HUES6 (cell line): ENCODE data around the gene MAN1A1.

ENCODE experiments used
- H3K27ac ChIP-seq: 2 replicates; pipeline ENCODE4 v1.7.0; 2013; ENCODE audit warnings: low read depth, mild to moderate bottlenecking, low read length, inconsistent platforms
- H3K27me3 ChIP-seq: 2 replicates; pipeline ENCODE4 v1.6.1; 2013; ENCODE audit warnings: low read length; ENCODE audit not compliant: control insufficient read depth, insufficient read depth
- H3K36me3 ChIP-seq: 2 replicates; pipeline ENCODE4 v1.6.1; 2013; ENCODE audit warnings: low read length; ENCODE audit not compliant: control insufficient read depth, insufficient read depth
- H3K4me1 ChIP-seq: 2 replicates; pipeline ENCODE4 v1.6.1; 2013; ENCODE audit warnings: low read length; ENCODE audit not compliant: control insufficient read depth, insufficient read depth
- H3K4me3 ChIP-seq: 2 replicates; pipeline ENCODE4 v1.5.1; 2013; ENCODE audit warnings: low read depth, low read length
- H3K9ac ChIP-seq: one replicate; pipeline ENCODE4 v1.6.1; 2013; ENCODE audit warnings: mild to moderate bottlenecking, low read length
- H3K9me3 ChIP-seq: 2 replicates; pipeline ENCODE4 v1.6.1; 2013; ENCODE audit warnings: low read depth, low read length; ENCODE audit not compliant: control insufficient read depth, insufficient read depth

The MAN1A1 gene

DNA sequence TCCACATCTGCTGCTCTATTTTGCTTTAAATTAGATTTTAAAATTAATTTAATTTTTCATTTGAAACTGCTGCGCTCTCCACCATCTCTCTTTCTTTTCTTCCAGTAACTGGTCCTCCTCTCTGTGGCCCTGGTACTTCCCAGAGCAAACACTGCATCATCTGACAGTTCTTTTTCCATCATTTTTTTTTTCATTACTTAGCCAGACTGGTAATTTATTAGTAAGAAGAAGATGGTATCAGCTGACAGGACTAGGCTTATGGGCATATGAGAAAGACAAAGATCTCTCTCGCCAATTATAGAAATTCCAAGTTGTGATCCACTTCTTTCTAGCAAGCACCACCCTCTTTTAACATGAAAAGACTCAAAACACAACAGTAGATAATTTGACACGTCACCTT is 197.4 kb downstream of the MAN1A1 start:
- Histone ChIP-seq H3K9me3 (no peaks in the 10 kb centered on the region), H3K27me3 (no peaks in the 10 kb centered on the region), H3K36me3 (no peaks in the 10 kb centered on the region), H3K4me1 (peaks cover 7% of the 10 kb centered on the region; the same call in 1 of the 2 replicates), H3K27ac (no peak overlapping the region), H3K4me3 (no peak overlapping the region), H3K9ac (no peak overlapping the region)

DNA sequence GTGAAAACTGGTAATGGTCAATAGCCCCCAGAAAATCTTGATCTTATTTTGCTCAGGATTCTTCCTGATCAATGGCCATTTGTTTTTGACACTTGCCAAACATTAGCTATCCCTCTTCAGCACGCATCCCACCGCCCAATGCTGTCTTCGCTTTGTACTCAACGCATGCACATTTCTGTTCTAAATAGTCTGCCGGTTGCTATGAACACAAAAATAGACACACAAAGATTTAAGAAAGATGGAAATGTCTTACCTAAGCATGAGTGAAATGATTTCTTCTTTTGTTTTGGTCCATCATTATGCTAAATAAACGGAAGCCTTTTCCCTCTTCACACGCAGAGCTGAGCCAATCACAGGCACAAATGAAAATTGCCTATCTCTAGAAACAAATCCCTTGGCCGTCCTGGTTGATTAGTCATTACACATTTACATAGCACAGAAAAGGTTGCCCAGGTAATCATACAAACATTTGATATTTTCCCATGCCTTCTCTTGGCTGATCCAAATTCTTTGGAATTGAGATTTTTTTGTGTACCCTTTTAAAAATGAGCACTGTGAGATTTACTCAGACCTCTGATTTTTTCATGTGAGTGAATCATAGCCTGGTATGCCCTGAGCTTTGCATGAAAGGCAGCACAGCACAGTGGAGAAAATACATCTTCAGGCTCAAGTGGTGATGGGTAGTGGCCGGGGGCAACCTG is 200.6 kb downstream of the MAN1A1 start:
- no peak overlapping the region for H3K27ac ChIP-seq
- H3K4me3 ChIP-seq, result no peak overlapping the region
- H3K36me3 ChIP-seq, result no peaks in the 10 kb centered on the region
- H3K9me3 ChIP-seq, result no peaks in the 10 kb centered on the region
- H3K9ac ChIP-seq, result no peak overlapping the region
- no peaks in the 10 kb centered on the region for H3K27me3 ChIP-seq
- peaks cover 14% of the 10 kb centered on the region; the same call in 1 of the 2 replicates for H3K4me1 ChIP-seq

DNA sequence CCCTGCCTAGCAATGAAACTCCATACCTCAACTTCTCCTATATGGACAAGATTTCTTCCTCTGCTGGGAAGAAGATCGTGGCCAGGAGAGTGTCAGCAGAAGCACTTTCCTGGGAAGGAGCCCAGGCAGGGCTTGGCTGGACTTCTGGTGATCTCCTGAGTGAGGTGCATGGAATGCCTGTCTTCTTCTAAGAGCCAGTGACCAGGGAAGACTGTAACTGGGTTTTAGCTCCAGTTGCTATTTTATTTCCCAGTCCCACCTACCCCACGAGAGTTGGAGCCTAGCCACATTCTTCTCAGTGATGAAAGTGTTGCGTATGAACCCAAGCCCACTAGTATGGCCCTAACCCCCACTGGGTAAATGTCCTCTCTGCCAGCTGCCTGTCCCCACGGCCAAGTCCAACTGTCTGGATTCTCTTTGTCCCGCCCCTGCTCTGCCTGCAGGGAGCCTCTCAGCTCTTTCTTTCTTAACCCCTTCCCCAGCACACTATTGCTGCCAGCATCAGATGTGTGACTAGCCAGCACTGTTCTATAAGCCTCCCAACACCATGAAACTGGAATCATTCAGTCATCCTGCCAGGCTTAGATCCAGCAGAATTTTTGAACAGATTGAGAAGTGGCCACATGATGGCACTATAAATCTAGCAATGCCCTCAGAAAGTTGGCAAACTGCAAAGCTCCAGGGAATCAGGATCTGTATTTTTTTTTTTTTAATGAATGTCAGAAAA is 201.3 kb downstream of the MAN1A1 start:
- Histone ChIP-seq H3K4me3 (no peak overlapping the region), H3K36me3 (no peaks in the 10 kb centered on the region), H3K27me3 (no peaks in the 10 kb centered on the region), H3K4me1 (peaks cover 14% of the 10 kb centered on the region; the same call in 1 of the 2 replicates), H3K27ac (no peak overlapping the region), H3K9ac (no peak overlapping the region), H3K9me3 (peaks cover 3% of the 10 kb centered on the region; the same call in 1 of the 2 replicates)

DNA sequence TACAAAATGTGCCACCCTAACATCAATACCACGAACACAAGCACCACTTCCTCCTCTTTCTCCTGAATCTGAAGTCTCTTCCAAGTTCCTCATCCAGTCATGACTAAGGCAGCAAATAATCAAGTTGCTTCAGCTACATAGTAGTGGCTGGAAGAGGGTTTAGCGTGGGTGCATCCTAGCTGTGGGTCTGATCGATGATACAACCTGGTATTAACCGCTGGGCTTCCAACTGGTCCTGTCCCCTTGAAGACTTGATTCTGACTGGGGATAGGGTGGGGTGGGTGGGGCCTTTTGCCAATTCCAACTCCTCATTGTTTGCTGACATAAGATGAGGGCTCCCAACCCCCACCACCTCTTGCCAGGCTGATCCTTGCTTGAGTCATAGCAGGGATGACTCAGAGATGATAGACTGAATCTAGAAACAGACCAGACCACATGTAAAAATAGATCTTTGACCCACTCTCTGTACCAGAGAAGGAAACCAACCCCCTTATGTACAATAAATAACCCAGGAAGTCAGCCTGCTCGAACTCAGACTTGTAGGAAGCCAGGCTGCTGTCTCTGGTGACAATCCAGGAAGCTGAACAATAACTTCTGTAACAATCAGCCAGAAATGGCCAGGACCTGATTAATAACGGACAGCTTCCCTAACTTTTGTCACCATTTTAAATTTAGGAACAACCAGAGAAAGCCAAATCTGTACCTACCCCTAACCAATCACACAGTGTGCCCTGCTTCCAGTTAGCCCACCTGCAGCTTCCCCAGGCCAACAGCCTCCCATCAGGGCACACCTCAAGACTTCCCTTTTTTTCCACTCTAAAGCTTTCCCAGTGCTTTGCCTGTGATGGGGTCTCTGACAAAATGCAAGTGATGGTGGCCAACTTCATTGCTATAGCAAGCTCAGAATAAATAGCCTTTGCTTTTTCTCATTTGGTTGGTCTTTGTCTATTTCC is 202.2 kb downstream of the MAN1A1 start:
- Histone ChIP-seq H3K36me3 (no peaks in the 10 kb centered on the region), H3K27me3 (no peaks in the 10 kb centered on the region), H3K4me3 (no peak overlapping the region), H3K4me1 (peaks cover 14% of the 10 kb centered on the region; the same call in 1 of the 2 replicates), H3K9ac (no peak overlapping the region), H3K9me3 (peaks cover 3% of the 10 kb centered on the region; the same call in 1 of the 2 replicates), H3K27ac (no peak overlapping the region)

DNA sequence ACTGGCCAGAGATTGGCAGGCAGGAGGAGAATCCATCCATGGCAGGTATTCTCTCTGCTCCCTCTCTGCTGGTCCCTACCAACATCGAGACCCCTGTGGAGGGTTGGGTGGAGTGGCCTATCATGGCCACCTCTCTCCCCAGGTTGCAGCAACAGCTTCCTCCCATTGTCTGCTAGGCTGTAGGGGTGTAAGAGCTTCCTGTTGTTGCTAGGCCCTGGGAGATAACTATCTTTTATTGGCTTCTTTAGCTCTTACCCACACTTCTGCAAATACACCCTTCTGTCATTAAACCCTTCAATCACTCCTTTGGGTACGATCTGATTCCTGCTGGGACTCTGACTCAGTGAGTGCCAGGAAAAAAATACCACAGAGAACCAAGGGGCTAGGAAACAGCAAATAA is 204.4 kb downstream of the MAN1A1 start:
- H3K27ac ChIP-seq, result no peak overlapping the region
- peaks cover 16% of the 10 kb centered on the region; the same call in 1 of the 2 replicates for H3K4me1 ChIP-seq
- no peak overlapping the region for H3K4me3 ChIP-seq
- H3K9ac ChIP-seq, result no peak overlapping the region
- H3K27me3 ChIP-seq, result no peaks in the 10 kb centered on the region
- H3K9me3 ChIP-seq, result peaks cover 3% of the 10 kb centered on the region; the same call in 1 of the 2 replicates
- no peaks in the 10 kb centered on the region for H3K36me3 ChIP-seq

DNA sequence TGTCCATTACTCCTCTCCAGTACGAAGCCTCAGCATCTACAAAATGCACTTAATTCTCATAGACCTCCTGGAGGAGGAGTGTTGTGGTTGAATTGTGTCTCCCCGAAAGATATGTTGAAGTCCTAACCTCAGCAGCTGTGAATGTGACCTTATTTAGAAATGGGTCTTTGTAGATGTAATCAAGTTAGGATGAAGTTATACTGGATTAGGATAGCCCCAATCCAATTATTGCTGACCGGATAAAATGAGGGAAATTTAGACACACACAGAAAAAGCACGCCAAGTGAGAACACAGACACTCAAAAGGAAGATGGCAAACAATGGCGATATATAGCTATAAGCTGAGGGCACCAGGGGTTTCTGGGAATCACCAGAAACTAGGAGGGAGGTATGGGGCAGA is 206.9 kb downstream of the MAN1A1 start:
- H3K9me3 ChIP-seq, result peaks cover 3% of the 10 kb centered on the region; the same call in 1 of the 2 replicates
- no peak overlapping the region for H3K4me3 ChIP-seq
- H3K27me3 ChIP-seq, result no peaks in the 10 kb centered on the region
- no peaks in the 10 kb centered on the region for H3K36me3 ChIP-seq
- H3K27ac ChIP-seq, result no peak overlapping the region
- H3K4me1 ChIP-seq, result peaks cover 26% of the 10 kb centered on the region; the same call in 1 of the 2 replicates
- H3K9ac ChIP-seq, result no peak overlapping the region

DNA sequence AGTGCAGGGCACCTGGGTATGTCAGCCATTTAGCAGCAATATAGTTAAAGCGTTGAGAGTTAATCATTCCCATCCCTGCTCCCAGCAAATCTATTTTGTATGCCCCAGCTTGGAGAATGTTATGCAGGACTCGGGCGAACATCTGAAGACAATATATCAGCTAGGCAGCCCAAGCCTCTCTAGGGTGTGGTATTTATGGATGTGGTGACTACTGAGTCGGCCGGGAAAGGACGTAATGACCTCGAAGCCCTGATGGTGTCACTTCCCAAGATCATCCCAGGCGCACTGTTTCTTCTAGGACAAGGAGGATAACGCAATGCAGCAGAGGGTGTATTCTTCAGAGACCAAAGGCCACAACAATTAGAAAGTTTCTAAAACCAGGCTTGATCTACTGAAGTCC is 207.5 kb downstream of the MAN1A1 start:
- H3K4me1 ChIP-seq, result peaks cover 23% of the 10 kb centered on the region; the same call in 1 of the 2 replicates
- no peak overlapping the region for H3K27ac ChIP-seq
- no peak overlapping the region for H3K4me3 ChIP-seq
- no peaks in the 10 kb centered on the region for H3K27me3 ChIP-seq
- H3K36me3 ChIP-seq, result no peaks in the 10 kb centered on the region
- H3K9me3 ChIP-seq, result peaks cover 3% of the 10 kb centered on the region; the same call in 1 of the 2 replicates
- no peak overlapping the region for H3K9ac ChIP-seq

DNA sequence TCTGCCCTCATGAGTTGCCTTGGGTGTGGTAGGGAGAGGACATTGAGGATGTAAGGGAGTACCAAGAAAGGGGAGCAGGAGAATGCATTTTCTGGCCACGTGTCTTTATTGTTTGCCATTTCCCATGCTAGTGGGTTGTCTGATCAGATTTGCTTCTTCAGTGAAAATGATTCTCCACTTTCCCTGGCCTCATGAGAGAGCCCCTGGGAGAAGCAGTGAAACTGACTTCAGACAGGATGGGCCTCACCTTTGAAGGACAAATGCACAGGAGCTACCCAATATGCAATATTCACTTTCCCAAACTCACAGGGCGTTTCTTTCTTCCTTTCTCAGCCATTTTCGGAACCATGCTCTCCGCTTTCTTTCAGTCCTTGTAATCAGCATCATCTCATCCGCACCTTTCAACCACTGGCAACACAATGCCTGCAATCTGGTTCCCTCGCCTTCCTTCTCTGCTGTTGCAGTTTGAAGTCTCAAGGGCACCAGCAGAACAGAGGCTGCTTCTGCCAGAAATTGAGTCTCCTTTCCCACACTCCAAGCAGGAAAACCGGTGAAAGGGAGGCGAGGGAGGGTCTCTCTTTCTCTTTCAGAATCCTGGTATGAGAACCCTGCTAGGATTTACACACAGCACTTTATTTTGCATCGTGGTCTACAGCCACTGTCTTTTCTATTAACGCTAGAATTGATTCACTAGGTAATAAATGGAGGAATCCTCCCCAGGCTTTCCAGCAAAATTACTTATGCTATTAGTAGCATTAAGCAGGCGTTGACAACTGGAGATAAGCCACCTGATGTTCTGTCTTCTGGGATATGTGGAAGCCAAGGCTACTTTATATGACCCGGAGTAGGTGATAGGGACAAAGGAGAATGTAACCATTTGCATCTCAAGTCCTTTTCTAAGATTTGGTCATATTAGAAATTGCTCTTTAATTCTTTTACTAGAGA is 209.1 kb downstream of the MAN1A1 start:
- peaks cover 20% of the 10 kb centered on the region; the same call in 1 of the 2 replicates for H3K4me1 ChIP-seq
- H3K27me3 ChIP-seq, result no peaks in the 10 kb centered on the region
- peaks cover 3% of the 10 kb centered on the region; the same call in 1 of the 2 replicates for H3K9me3 ChIP-seq

DNA sequence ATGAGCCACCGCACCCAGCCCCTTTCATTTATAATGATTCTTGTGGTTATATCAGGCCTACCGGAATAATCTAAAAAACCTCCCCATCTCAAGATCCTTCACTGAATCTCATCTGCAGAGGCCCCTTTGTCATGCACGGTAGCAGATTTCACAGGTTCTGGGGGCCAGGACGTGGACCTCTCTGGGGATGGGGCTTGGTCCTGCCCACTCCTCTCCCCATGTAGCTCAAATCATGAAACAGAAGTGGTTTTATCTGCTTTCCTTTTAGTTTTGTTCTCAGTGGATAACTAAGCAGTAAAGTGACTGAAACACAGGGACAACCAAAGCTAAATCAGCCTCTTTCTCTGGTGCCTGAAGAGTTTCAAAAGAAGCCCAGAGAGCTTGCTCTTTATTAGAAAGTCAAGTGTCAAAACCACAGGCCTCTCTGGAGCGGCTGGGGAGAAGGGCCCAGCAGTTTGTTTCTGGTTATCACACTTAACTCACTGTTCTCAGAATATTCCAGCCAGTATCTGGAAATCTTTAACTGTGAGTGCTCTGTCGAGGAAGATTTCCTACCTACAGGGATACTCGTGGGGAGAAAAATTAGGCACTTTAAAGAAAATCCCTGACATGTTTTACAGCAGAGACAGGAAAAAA is 210.5 kb downstream of the MAN1A1 start:
- H3K9ac ChIP-seq, result no peak overlapping the region
- H3K27me3 ChIP-seq, result no peaks in the 10 kb centered on the region
- no peaks in the 10 kb centered on the region for H3K36me3 ChIP-seq
- no peak overlapping the region; the same call in 1 of the 2 replicates for H3K27ac ChIP-seq
- peaks cover 16% of the 10 kb centered on the region; the same call in 1 of the 2 replicates for H3K4me1 ChIP-seq
- H3K4me3 ChIP-seq, result no peak overlapping the region
- peaks cover 3% of the 10 kb centered on the region; the same call in 1 of the 2 replicates for H3K9me3 ChIP-seq

More for the DNA sequence above, 209.1 kb downstream of the MAN1A1 start:
- no peak overlapping the region for H3K9ac ChIP-seq
- no peaks in the 10 kb centered on the region for H3K36me3 ChIP-seq
- no peak overlapping the region for H3K4me3 ChIP-seq
- H3K27ac ChIP-seq, result no peak overlapping the region
